ENCODE data around the gene SMIM32.

SMIM32 gene

GRCh38 chr5:136164226-136164625 is 28.7 kb downstream of the SMIM32 start:
- H3K4me3 ChIP-seq (ENCODE audit: low read length), result no peak overlapping the region
- peaks cover 2% of the 10 kb centered on the region for H3K4me1 ChIP-seq (ENCODE audit: control insufficient read depth, insufficient read depth, low read length)
- H3K27ac ChIP-seq (ENCODE audit: low read depth, low read length), result no peak overlapping the region
- no peaks in the 10 kb centered on the region for H3K36me3 ChIP-seq (ENCODE audit: control insufficient read depth, insufficient read depth, low read length)
- H3K9ac ChIP-seq (ENCODE audit: low read length), result no peak overlapping the region
- H3K27me3 ChIP-seq (ENCODE audit: control insufficient read depth, insufficient read depth, low read length), result no peaks in the 10 kb centered on the region

GRCh38 chr5:136162008-136162407 is 31.0 kb downstream of the SMIM32 start:
- Histone ChIP-seq H3K36me3 (ENCODE audit: control insufficient read depth, insufficient read depth, low read length) (no peaks in the 10 kb centered on the region), H3K4me1 (ENCODE audit: control insufficient read depth, insufficient read depth, low read length) (peaks cover 5% of the 10 kb centered on the region), H3K27ac (ENCODE audit: low read depth, low read length) (no peak overlapping the region), H3K4me3 (ENCODE audit: low read length) (no peak overlapping the region), H3K9ac (ENCODE audit: low read length) (no peak overlapping the region), H3K27me3 (ENCODE audit: control insufficient read depth, insufficient read depth, low read length) (no peaks in the 10 kb centered on the region)

- Histone ChIP-seq H3K4me3 (ENCODE audit: low read length) (no peak overlapping the region), H3K9ac (ENCODE audit: low read length) (no peak overlapping the region), H3K27me3 (ENCODE audit: control insufficient read depth, insufficient read depth, low read length) (no peaks in the 10 kb centered on the region), H3K36me3 (ENCODE audit: control insufficient read depth, insufficient read depth, low read length) (peaks cover 10% of the 10 kb centered on the region), H3K4me1 (ENCODE audit: control insufficient read depth, insufficient read depth, low read length) (peaks cover 5% of the 10 kb centered on the region), H3K27ac (ENCODE audit: low read depth, low read length) (no peak overlapping the region)
Measured at GRCh38 chr5:136159457-136159856, 33.5 kb downstream of the SMIM32 start.

GRCh38 chr5:136157514-136157913 is 35.4 kb downstream of the SMIM32 start:
- Histone ChIP-seq H3K9ac (ENCODE audit: low read length) (no peak overlapping the region), H3K27ac (ENCODE audit: low read depth, low read length) (no peak overlapping the region), H3K4me3 (ENCODE audit: low read length) (no peak overlapping the region), H3K36me3 (ENCODE audit: control insufficient read depth, insufficient read depth, low read length) (peaks cover 10% of the 10 kb centered on the region), H3K4me1 (ENCODE audit: control insufficient read depth, insufficient read depth, low read length) (peaks cover 5% of the 10 kb centered on the region), H3K27me3 (ENCODE audit: control insufficient read depth, insufficient read depth, low read length) (no peaks in the 10 kb centered on the region)

GRCh38 chr5:136155761-136156160 is 37.2 kb downstream of the SMIM32 start:
- Histone ChIP-seq H3K4me3 (ENCODE audit: low read length) (no peak overlapping the region), H3K27me3 (ENCODE audit: control insufficient read depth, insufficient read depth, low read length) (no peaks in the 10 kb centered on the region), H3K9ac (ENCODE audit: low read length) (no peak overlapping the region), H3K36me3 (ENCODE audit: control insufficient read depth, insufficient read depth, low read length) (peaks cover 10% of the 10 kb centered on the region), H3K4me1 (ENCODE audit: control insufficient read depth, insufficient read depth, low read length) (peaks cover 5% of the 10 kb centered on the region), H3K27ac (ENCODE audit: low read depth, low read length) (no peak overlapping the region)

- H3K36me3 ChIP-seq (ENCODE audit: control insufficient read depth, insufficient read depth, low read length), result peaks cover 10% of the 10 kb centered on the region
- H3K4me1 ChIP-seq (ENCODE audit: control insufficient read depth, insufficient read depth, low read length), result peaks cover 5% of the 10 kb centered on the region
Measured at GRCh38 chr5:136155078-136155477, 37.9 kb downstream of the SMIM32 start.

GRCh38 chr5:136153581-136154236 is 39.3 kb downstream of the SMIM32 start:
- no peak overlapping the region for H3K27ac ChIP-seq (ENCODE audit: low read depth, low read length)
- H3K9ac ChIP-seq (ENCODE audit: low read length), result no peak overlapping the region
- peaks cover 10% of the 10 kb centered on the region for H3K36me3 ChIP-seq (ENCODE audit: control insufficient read depth, insufficient read depth, low read length)
- H3K4me3 ChIP-seq (ENCODE audit: low read length), result no peak overlapping the region
- no peaks in the 10 kb centered on the region for H3K4me1 ChIP-seq (ENCODE audit: control insufficient read depth, insufficient read depth, low read length)
- no peaks in the 10 kb centered on the region for H3K27me3 ChIP-seq (ENCODE audit: control insufficient read depth, insufficient read depth, low read length)

More at GRCh38 chr5:136155078-136155477, 37.9 kb downstream of the SMIM32 start:
- H3K4me3 ChIP-seq (ENCODE audit: low read length), result no peak overlapping the region
- H3K27ac ChIP-seq (ENCODE audit: low read depth, low read length), result no peak overlapping the region
- no peaks in the 10 kb centered on the region for H3K27me3 ChIP-seq (ENCODE audit: control insufficient read depth, insufficient read depth, low read length)
- no peak overlapping the region for H3K9ac ChIP-seq (ENCODE audit: low read length)

- no peak overlapping the region for H3K4me3 ChIP-seq (ENCODE audit: low read length)
- H3K4me1 ChIP-seq (ENCODE audit: control insufficient read depth, insufficient read depth, low read length), result peaks cover 3% of the 10 kb centered on the region
- H3K27ac ChIP-seq (ENCODE audit: low read depth, low read length), result no peak overlapping the region
- H3K9ac ChIP-seq (ENCODE audit: low read length), result no peak overlapping the region
- H3K36me3 ChIP-seq (ENCODE audit: control insufficient read depth, insufficient read depth, low read length), result peaks cover 4% of the 10 kb centered on the region
- H3K27me3 ChIP-seq (ENCODE audit: control insufficient read depth, insufficient read depth, low read length), result no peaks in the 10 kb centered on the region
Measured at GRCh38 chr5:136149891-136150290, 43.1 kb downstream of the SMIM32 start.

- Histone ChIP-seq H3K36me3 (ENCODE audit: control insufficient read depth, insufficient read depth, low read length) (no peaks in the 10 kb centered on the region), H3K27me3 (ENCODE audit: control insufficient read depth, insufficient read depth, low read length) (no peaks in the 10 kb centered on the region), H3K27ac (ENCODE audit: low read depth, low read length) (no peak overlapping the region), H3K9ac (ENCODE audit: low read length) (no peak overlapping the region), H3K4me1 (ENCODE audit: control insufficient read depth, insufficient read depth, low read length) (peaks cover 3% of the 10 kb centered on the region), H3K4me3 (ENCODE audit: low read length) (no peak overlapping the region)
Measured at GRCh38 chr5:136147632-136148031, 45.3 kb downstream of the SMIM32 start.

GRCh38 chr5:136146201-136146600 is 46.8 kb downstream of the SMIM32 start:
- H3K4me1 ChIP-seq (ENCODE audit: control insufficient read depth, insufficient read depth, low read length), result peaks cover 6% of the 10 kb centered on the region
- no peak overlapping the region for H3K27ac ChIP-seq (ENCODE audit: low read depth, low read length)
- no peaks in the 10 kb centered on the region for H3K36me3 ChIP-seq (ENCODE audit: control insufficient read depth, insufficient read depth, low read length)
- no peak overlapping the region for H3K4me3 ChIP-seq (ENCODE audit: low read length)
- no peak overlapping the region for H3K9ac ChIP-seq (ENCODE audit: low read length)
- no peaks in the 10 kb centered on the region for H3K27me3 ChIP-seq (ENCODE audit: control insufficient read depth, insufficient read depth, low read length)

- no peaks in the 10 kb centered on the region for H3K36me3 ChIP-seq (ENCODE audit: control insufficient read depth, insufficient read depth, low read length)
- H3K27ac ChIP-seq (ENCODE audit: low read depth, low read length), result no peak overlapping the region
- H3K4me3 ChIP-seq (ENCODE audit: low read length), result no peak overlapping the region
- H3K4me1 ChIP-seq (ENCODE audit: control insufficient read depth, insufficient read depth, low read length), result peaks cover 7% of the 10 kb centered on the region
- H3K27me3 ChIP-seq (ENCODE audit: control insufficient read depth, insufficient read depth, low read length), result no peaks in the 10 kb centered on the region
- no peak overlapping the region for H3K9ac ChIP-seq (ENCODE audit: low read length)
Measured at GRCh38 chr5:136145030-136145429, 47.9 kb downstream of the SMIM32 start.

- Histone ChIP-seq H3K9ac (ENCODE audit: low read length) (no peak overlapping the region), H3K36me3 (ENCODE audit: control insufficient read depth, insufficient read depth, low read length) (no peaks in the 10 kb centered on the region), H3K27ac (ENCODE audit: low read depth, low read length) (no peak overlapping the region), H3K4me1 (ENCODE audit: control insufficient read depth, insufficient read depth, low read length) (peaks cover 7% of the 10 kb centered on the region), H3K27me3 (ENCODE audit: control insufficient read depth, insufficient read depth, low read length) (no peaks in the 10 kb centered on the region), H3K4me3 (ENCODE audit: low read length) (no peak overlapping the region)
Measured at GRCh38 chr5:136143763-136144162, 49.2 kb downstream of the SMIM32 start.

- H3K27me3 ChIP-seq (ENCODE audit: control insufficient read depth, insufficient read depth, low read length), result no peaks in the 10 kb centered on the region
- H3K4me1 ChIP-seq (ENCODE audit: control insufficient read depth, insufficient read depth, low read length), result peaks cover 7% of the 10 kb centered on the region
- H3K4me3 ChIP-seq (ENCODE audit: low read length), result no peak overlapping the region
- H3K27ac ChIP-seq (ENCODE audit: low read depth, low read length), result no peak overlapping the region
- H3K36me3 ChIP-seq (ENCODE audit: control insufficient read depth, insufficient read depth, low read length), result no peaks in the 10 kb centered on the region
- no peak overlapping the region for H3K9ac ChIP-seq (ENCODE audit: low read length)
Measured at GRCh38 chr5:136143312-136143711, 49.6 kb downstream of the SMIM32 start.
